GM18873 (cell line): ENCODE measurements around the gene MMP21.

ENCODE experiments used
- ATAC-seq: cut with Tn5 transposase; IDR thresholded peaks from one replicate; pipeline ENCODE4 v1.9.1; 2021; ENCODE audit warnings: mild to moderate bottlenecking, moderate library complexity, moderate number of reproducible peaks; ENCODE audit not compliant: unreplicated experiment, low FRiP score

Gene MMP21, protein sequence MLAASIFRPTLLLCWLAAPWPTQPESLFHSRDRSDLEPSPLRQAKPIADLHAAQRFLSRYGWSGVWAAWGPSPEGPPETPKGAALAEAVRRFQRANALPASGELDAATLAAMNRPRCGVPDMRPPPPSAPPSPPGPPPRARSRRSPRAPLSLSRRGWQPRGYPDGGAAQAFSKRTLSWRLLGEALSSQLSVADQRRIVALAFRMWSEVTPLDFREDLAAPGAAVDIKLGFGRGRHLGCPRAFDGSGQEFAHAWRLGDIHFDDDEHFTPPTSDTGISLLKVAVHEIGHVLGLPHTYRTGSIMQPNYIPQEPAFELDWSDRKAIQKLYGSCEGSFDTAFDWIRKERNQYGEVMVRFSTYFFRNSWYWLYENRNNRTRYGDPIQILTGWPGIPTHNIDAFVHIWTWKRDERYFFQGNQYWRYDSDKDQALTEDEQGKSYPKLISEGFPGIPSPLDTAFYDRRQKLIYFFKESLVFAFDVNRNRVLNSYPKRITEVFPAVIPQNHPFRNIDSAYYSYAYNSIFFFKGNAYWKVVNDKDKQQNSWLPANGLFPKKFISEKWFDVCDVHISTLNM

DNA sequence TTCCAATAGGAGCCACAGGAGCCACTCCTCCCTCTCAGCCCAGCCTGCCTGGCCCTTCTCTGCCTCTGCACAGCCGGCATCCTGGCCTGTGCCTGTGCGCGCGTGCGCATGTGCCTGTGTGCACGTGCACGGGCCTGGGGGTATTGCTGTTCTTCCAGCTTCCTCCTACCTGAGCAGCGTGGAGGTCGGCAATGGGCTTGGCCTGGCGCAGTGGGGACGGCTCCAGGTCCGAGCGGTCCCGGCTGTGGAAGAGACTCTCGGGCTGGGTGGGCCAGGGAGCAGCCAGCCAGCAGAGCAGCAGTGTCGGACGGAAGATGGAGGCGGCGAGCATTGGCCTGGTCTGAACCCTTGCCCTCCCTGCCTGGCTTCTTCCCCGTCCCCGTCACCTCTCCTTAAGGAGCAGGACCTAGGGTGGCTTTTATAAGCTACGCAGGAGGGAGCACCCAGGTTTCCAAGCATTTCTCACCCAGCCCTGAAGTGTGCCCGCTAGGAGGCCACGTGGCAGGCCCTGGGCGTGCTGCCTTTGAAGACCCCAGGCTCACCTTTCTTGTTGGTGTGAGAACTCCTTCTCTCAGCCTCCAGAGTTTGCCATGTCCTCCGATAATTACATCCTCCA, at the start of gene MMP21:
TSS of gene MMP21 (minus strand) at position 331 of the 616 bp plus-strand sequence. CDS start at position 331, 0 bp downstream.
- ATAC-seq = no peak

DNA sequence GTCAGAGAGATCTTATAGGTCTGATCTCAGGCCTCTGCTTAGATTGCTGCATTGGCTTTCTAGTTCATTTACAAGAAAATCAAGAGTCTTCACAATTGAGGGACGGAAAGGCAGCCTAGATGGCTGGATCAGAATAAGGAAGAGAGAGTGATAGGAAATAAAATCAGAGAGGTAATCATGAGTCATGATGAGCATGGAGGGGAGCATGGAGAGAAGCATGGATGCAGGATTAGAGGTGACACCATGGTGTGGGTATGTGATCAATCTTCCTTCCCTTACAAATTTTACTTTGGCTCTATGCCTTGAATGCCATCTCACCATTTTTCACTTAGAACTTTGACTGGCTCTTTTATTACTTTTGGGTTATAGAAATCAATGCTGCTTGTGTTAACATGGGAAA, 49.1 kb upstream of the MMP21 start:
- ATAC-seq = no peak

DNA sequence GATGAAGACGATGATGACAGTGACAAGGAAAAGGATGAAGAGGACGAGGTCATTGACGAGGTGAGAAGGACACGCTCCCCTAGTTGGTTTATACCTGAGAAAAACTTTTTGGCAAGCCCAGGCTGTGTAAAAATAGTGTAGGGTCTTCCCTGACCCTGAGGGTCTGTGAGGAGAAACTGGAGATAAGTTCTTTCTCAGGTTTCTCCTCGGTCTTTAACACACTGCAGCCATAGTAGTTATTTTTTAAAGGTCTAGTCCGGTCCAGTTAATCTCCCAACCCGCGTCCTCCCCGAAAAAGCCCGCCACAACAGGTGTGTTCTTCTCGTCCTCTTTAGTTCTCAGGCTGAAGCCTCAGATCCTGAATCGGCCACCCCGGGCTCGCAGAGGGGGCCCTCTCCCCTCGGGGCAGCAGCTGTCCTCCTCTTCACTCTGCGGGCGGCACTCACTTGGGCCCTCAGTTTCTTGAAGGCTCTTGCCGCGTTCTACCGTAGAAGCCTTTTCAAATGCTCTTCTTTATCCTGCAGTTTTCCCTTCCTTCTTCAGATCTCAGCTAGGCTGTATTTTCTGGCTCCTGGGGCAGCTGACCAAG, 48.1 kb upstream of the MMP21 start:
- no peak for ATAC-seq

DNA sequence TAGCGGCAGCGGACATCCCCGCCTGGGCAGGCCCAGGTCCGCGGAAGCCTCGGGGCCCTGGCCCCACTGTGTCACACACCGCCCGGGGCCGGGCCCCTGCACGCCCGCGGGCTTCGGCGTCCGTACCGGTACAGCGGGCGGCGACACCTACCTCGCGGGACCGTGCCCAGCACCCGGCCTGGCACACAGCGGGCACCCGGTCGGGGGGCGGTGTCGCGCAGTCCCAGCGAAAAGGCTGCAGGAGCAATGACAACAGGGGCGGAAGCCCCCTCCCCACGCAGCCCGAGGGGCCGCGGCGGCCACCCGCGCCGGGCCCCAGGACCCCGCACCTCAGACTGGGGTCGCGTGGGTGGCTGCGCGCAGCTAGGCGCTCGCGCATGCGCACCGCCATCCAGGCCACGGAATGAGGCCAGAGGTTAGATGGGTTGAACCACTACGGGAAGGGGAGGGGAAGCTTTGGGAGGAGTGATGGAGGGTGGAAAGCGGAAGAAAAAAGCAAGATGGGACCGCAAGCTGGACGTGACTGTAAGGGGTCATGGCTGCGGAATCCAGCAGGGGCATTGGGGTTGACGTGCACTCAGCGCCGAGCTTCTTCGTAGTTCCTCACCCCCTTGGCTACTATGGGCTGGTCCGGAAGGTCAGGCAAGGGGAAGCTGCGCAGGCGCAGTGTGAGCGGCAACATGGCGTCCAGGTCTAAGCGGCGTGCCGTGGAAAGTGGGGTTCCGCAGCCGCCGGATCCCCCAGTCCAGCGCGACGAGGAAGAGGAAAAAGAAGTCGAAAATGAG, 47.4 kb upstream of the MMP21 start, which contains the start of the genes BCCIP and UROS:
TSS of gene BCCIP (plus strand) at position 669 of the 785 bp plus-strand sequence. CDS start at position 681, 12 bp downstream.
TSS of gene UROS (minus strand) at position 381 of the 785 bp plus-strand sequence. CDS start 6,759 bp downstream, outside the sequence.
- peak; percentile 74 for ATAC-seq

DNA sequence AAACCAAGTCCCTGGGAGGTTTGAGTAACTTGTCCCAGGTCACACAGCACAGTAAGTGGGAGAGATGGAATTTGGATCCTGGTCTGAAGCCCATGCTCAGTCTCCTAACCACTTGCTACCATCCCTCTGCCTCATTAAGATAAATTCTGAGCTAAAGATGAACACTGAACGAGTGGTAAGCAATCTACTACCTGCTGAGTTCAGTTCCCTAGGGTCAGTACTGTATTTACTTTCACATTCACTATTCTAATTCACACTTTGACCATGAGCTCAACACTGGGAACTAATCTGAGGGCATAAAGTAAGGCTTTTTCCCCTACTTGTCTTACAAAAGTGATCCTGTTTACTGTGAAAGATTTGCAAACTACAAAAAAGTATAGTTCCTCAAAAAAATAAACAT, 45.1 kb upstream of the MMP21 start:
- ATAC-seq = no peak

DNA sequence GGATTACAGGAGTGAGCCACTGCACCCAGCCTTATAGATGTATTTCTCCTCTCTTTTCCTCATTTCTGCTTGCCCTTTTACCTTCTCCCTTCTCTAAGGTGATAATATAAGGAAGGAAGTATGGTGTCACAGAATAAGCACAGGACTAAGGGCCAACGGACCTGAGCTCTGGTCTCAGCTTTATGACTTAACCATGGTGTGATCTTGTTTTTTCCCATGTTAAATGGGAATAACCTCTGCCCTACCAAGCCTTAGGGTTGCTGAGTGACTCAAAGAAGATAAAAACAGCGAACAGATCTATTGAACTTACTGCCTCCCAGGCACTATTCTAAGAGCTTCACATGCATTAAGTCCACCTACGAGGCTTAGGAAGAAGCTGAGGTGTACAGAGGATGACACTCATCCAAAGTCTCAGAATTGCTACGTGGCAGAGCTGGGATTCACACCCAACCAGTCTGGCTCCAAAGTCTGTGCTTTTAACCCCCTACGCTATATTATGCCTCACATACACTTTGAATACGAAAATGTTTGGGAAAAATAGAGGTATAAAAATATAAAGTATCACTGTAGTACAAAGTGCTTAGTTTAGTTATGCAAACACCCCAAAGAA, 41.8 kb upstream of the MMP21 start:
- no peak for ATAC-seq

DNA sequence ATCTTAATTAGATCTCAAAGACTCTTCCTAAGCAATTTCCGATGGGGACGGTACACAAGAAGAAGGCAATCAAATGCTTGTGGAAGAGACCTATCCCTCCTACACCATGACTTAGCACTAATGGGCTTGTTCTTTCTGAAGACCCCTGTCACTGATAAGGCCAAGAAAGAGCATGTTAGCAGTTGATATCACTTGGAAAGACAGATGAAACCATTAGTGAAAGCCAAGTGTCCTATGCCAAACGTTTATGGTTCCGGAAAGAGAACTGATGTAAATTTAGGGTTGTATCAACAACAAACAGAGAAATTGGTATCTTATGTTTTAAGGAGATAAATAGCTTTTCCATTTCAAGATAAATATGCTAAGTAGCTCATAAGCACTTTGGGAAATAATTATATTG, 40.9 kb upstream of the MMP21 start:
- no peak for ATAC-seq

DNA sequence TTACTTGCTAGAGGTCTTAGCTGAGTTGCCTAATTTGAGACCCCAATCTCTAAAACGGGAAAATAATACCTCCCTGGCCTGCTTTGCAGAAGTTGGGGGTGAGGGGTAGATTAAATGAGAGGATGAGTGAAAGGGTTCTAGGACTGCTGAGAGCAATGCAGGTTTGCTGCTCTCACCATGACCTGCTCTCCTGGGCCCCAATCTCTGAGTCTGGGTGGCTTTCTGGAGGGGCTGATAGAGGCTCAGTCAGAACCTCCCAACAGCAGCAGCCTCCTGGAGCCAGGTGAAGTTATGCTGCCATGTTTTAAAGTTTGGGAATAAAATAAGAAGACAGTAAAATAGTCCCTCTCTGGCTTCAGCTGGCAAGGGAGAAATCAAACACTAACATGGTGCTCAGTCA, 40.1 kb upstream of the MMP21 start:
- ATAC-seq = no peak

DNA sequence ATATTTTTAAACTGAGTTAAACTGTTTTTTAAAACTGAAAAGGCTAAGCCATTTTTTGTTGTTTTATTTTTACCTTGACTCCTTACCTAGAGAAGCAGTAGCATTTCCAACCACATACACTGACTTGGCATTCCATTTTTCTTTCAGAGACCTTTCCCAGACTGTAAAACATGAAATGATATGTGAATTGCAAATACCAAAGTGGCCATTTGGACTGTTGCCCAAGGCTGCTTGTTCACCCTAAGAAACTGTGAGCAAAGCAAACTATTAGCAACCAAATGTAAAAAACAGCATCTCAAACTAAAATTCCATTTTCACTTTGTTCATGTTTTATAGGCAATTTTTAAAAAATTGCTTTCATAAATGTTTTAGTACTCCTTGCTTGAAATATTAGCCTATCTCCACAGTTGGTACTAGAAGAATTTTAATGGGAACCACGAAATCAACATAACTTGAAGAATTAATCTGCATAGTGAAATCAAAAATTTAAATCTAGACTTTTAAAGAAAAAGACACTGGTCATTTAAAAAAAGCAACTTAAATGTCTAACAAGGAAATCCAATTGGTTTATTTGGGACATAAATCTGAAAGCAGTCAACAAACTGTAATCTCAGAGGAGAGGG, 36.6 kb upstream of the MMP21 start:
- no peak for ATAC-seq

DNA sequence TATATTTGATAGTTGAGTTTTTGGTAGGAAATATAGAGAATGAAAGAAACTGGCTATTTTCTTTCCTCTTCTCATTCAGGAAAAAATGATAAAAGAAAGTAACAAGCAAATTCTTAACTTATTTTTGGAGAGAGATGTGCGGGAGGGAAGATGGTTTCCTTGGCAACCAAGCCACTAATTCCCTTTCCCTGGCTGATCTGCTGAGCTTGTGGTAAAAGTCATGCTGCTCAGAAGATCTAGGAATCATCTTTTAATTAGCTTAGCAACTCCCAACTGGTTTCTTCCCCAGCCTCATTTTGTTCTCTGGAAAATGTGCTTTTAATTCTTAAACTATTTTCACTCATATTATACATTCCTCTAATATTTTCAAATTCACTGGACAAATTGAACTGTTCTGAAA, 35.6 kb upstream of the MMP21 start:
- no peak for ATAC-seq

DNA sequence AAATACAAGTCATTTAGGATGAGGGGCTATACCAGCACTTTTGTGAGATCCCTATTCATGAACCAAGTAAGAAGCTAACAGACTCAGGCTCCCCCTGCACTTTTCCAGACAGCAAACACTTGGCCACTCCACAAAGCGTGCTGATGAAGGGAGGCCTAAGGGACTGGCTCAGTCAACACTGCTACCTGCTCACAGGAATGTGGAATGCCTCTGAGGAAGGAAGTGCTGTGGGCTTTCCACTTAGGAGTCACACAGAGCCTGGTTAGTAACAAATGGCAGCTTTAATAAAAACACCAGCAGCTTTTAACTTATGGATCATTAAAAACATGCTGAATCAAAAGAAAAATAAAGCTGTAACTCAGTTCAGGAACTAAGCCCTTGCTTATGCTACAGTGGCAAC, 32.4 kb upstream of the MMP21 start:
- ATAC-seq = no peak

DNA sequence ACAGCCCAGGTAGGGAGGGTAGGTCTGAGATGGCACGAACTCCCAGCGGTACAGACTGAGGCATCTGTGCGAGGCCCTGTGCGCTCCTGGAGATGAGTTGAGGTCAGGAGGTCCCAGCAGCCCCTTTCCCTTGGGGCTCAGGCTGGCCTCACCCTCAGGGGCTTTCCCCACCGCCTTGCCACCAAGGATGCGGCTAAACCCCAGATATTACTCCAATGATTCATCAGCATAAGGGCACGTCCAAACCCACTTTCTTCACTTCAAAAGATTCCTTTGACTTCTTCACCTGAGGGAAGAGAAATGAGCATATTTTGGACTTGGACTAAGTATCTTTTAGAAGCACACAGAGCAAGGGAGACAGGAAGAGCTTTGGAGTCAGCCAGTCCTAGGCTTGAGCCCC, 27.1 kb upstream of the MMP21 start:
- no peak for ATAC-seq

DNA sequence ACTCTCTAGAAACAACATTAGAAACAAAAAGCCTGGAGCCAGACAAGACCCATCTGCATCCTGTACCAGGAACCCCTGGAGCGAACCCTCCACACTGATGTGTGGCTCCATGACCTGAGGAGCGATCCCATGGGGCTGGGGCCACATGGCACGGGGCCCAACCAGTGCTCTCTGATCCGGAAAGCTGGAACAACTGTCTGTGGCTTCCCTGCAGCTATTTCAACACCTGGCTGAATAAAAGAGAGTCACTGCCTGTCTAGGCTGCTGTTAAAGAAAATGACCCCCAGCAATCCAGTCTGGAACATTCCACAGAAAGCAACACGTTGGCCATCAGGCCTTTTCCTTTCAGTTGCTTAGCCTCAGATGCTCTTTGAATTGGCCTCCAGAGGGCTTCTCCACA, 26.5 kb upstream of the MMP21 start:
- no peak for ATAC-seq

DNA sequence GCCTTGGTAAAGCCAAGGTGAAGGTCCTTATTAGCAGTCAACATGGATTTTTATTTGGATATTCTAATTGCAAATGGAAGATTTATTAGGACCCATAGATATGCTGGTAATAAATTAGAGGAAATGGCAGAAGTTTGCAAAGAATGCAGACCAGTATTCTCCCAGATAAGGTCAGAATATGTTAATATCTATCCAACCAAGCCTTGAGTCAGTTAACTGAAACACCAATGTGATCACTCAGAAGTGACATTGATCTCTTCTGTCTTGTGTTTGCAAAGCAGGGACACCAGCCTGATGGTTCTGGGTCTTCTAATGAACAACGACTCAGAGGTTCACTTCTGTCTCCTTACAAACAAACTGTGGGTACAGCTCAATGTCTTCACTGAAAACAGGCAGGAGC, 26.0 kb upstream of the MMP21 start:
- no peak for ATAC-seq

DNA sequence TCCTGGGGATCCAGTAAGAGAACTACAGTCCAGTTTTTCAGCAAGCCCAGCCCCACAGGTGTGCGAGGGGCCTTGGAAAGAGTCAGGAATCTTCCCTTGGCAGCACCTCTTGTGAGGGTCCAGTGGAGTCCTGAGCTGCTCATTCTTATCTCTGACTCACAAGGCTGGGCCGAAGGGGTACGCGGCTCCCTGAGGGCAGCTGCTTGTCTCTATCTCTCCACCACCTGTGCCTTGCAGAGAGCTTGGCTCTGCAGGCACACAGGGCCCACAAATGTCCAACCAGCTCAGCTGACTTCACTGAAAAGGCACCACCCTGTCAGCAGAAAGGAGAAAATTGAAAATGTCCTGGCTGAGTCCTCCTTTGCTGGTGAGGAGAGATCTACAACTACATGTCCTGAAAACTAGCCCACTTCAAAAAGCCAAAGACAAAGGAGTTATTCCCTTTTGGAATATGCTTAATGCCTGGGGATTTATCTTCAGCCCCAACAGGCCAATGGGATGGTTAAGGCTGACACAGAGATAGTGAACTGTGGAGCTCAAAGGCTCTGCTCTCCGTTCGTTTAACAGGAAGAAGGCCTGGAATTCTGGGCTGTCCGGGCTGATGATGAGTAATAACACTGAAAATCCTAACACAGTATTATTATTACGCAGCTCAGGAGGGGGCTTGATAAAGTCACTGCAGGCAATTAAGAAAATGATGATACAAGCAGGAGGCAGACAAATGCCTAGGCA, 24.0 kb upstream of the MMP21 start:
- no peak for ATAC-seq

DNA sequence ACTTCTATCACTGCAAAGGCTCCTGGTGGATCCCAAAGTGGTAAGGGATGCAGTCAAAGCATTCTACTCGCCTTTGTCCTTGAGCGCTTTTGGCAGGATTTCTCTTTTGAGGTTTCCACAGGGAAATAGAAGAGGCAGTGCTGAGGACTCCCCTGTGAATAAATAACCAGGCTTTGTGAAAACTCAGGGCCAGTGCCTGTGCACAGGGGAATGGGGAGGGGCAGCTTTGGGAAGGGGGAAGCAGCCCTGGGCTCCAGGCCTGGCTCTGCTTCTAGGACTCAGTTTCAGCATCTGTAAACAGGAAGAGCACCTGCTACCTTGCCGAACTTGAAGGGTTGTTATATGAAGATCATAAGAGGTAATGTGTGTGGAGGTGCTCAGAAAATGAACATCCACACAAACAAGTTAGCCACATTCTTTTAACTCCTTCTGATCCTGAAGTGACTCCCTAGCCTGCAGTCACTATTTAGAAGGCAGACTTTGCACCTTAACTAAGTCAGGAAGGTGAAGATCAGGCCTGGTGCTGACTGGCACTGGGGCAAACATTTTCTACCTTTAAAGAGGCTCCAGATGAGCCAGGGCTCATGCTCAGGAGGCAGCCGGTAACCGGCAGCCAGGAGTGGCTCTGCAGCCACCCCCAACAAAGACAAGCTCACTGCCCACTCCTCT, 22.5 kb upstream of the MMP21 start:
- no peak for ATAC-seq

DNA sequence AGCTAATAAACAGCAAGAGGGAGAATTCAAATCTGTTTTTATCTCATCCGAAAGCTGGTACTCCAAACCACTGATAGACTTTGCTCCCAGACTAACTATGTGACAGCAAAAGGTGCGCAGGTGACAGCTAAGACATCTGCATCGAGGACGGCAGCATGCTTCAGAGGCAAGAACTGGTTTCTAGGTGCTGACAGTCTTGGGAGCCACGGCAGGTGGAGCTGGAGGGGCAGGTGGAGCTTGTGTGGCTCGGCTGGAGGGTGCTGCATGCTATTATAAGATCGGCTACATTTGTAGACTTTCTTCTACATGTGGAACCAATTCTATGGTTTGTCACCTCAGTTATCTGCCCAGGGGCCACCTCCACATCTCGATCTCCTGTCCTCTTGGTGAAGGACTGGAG, 21.8 kb upstream of the MMP21 start:
- ATAC-seq = no peak

DNA sequence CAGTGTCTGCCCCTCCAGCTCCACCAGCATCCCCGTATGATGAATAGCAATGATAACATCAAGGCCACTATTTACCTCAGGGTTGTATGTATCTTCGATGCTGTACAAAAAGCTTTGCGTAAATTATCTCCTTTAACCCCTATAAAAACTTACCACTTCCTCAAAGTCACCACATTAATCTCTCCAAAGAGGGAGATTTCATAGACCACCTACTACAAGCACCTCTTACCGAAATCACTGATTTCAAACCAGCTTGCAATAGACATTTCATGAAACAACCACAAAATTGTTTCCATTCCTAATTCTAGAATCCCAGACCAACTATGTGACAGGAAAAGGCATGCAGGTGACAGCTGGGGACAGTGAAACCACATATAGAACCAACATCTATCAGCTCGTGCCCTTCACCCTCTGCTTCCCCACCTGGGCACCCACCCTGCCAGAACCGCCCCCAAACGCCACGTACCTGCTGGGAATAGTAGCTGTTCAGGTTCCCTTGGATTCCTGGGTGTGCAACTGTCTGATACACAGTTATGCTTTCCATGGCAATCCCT, 20.1 kb upstream of the MMP21 start:
- no peak for ATAC-seq
